ENCODE measurements around the gene GSK3B.
A peak's percentile ranks its signal among the peaks of the same experiment; 100 is the strongest.
"Not testable (repeated sequence)": the region's sequence is repeated elsewhere in the genome, so short reads cannot be mapped to it uniquely, and the experiment has no call there.

Gene GSK3B

GRCh38 chr3:120052225-120052624 lies 42.0 kb downstream of the GSK3B start:
- no peak for DNase-seq

- DNase-seq: not testable (repeated sequence)
These were observed 42.7 kb downstream of the GSK3B start for GRCh38 chr3:120051570-120051969.

DNA sequence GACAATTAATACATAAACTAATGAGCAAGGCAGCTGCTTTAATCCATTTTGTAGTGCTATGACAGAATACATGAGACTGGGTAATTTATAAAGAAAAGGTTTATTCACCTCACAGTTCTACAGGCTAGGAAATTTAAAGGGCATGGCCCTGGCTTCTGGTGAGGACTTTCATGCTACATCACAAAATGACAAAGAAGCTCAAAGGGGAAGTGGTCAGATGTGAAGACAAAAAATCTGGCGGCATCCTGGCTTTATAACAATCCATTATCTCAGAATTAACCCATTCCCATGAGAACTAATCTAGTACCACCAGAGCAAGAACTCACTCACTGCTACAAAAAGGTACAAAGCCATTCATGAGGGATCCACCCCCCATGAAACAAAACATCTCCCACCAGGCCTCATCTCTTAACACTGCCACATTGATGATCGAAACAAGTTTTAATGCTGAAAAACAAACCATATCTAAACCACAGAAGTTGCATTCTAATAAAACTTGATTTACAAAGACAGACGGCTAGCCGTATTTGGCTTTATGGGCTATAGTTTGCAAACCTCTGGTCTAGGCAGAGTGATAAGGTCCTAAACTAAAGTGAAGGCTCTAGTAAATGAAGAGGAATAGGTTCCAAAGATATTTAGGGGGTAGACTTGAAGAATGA lies 44.2 kb downstream of the GSK3B start:
- no peak for DNase-seq

GRCh38 chr3:120049072-120049471 lies 45.2 kb downstream of the GSK3B start:
- no peak for DNase-seq

DNA sequence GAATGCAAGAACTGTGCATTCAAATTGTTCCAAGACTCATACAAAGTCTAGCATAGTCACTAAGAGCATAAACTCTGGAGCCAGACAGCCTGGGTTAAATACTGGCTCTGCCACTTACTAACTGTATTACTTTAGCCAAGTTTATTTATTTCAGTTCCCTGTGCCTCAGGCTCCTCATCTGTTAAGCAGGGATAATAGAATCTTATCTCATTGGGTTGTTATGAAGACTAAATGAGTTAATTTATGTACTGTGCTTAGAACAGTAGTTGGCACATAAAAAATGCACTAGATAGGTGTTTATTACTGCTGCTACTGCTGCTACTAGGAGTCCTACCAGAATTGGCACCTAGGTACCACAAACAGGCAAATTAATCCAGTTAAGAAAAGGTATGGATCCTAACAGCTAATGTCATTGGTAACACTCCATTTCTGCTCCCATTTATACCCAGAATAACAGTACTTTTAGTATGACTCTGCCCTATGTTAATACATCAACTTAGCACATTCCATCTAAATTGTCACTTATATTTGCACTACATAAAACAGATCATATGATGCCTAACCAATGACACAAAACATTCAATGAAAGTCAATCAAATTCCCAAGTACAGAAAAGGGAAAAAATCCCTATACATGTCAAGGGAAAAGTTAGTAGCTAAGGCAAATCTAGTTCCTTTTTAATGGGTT lies 45.7 kb downstream of the GSK3B start:
- no peak for DNase-seq

DNA sequence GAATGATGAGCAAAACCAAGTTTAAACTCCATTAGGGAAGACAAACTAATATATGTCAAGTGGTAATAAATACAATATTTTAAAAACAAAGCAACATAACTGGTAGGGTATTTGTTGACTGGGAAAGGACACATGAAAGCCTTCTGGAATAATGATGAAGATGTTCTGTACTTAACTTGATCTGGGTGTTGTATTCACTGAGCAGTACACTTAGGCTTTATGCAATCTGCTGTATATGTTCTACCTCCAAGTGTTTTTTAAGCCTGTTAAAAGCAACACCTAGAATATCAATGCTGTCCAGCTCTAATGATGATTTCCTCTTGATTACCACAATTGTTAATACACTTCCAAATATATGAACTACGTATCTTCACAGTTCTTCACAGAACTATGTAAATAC lies 46.6 kb downstream of the GSK3B start:
- no peak for DNase-seq

DNA sequence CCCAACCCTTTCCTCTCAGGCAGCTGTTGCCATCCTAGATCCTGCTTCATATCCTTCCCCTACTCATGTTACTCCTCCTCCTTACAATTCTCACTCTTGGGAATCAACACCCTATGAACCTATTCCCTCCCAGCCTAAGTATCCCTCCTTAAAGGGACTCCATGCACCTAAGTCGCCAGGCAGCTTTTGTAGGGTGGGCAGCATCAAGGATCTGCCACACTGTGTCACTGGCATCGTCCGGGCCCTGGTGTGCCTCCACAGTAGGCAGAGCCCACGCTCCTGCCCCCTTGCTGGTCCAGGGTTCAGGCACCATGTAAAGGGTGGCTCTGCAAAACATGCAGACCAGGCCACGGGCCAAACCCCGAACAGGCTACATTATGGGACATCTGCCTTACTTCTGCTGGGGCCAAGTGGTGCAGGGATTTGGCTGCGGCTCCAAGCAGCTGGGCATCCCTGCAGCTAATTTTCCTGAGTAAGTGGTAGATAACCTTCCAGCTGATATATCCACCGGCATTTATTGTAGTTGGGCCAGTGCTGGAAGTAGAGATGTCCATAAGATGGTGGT lies 53.4 kb downstream of the GSK3B start:
- DNase-seq: no peak

DNA sequence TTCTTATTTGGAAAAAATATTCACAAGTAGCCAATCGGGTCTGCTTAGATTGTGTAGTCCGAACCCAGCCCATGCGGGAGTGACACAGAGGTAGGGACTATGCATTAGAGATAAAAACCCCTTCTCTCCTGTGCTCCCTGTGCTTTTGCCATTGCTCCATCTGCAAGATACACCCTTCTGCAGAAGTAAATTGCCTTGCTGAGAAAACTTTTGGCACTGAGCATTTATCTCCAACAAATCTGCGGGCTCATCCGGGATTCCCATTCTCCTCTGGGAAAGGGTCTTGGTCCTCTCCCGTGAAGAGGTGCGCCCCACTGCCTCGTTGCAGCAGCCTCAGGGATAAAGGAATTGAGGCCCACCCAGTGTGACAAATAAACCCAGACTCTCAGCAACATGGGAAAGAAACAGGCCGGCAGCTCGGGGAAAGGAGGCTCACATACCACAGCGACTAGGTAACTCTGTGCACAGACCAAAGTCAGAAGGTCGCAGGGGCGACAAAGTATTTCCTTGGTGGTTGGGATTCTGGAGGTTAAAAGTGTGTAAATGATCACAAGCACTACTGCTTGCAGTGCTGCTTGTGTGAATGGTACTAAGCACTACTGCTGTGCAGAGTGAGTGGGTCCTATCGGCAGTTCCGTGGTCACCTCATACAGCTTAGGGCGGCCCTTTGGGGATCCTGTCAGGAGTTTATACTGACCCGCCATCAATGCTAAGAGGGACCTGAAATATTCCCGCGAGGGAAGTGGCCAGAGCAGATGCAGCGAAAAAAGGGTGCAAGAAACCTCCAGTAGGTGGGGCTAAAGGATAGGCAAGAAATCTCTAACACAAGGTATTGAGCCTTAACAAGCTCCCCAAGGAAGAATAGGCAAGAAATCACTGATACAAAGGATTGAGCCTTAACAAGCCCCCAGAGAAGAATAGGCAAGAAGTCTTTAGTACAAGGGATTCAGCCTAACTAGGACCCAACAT lies 54.3 kb downstream of the GSK3B start:
- no peak for DNase-seq

DNA sequence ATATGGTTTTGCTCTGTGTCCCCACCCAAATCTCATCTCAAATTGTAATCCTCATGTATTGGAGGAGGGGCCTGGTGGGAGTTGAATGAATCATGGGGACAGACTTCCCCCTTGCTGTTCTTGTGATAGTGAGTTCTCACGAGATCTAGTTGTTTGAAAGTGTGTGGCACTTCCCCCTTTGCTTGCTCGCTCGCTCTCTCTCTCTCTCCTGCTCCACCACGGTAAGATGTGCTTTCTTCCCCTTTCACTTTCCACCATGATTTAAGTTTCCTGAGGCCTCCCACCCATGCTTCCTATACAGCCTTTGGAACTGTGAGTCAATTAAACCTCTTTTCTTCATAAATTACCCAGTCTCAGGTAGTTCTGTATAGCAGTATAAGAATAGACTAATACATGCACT lies 60.7 kb downstream of the GSK3B start:
- no peak for DNase-seq

DNA sequence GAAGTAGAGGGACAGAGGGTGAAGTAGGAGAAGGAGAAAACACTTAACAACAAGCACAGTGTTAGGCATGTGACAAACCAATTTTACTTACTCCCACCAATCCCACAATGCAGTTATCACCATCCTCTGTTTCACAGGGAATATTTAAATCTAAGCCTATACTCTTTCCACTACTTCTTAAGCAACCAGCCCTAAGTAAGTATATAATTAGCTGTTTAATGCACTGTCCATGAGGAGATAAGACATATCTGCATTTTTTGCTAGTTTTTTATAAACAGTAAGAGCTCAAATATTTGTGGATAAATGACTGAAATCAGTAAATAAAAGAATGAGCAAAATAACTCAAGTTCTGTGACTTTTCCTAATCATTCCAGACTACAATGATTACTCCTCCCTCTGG lies 62.7 kb downstream of the GSK3B start:
- no peak for DNase-seq

DNA sequence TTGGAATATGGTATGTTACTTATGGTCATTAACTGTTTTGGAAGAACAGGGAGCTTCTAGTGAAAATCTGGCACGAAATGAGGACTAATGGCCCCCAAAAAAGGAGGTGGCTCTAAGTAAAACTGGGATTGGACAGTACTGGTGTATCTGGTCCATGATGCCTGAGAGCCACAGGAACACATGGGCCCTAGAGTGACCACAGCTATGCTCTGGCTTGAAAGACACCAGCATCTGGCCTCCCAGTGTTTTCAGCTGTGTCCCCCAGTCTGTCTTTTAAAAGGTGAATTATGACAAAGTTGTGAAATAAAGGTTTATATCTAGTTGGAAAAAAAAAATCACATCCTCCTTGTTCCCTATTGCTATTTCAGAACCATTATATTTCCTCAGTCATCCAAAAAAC lies 64.5 kb downstream of the GSK3B start:
- DNase-seq: no peak

- no peak for DNase-seq
These were observed 65.8 kb downstream of the GSK3B start for GRCh38 chr3:120028271-120029047.

- DNase-seq: no peak
These were observed 67.0 kb downstream of the GSK3B start for GRCh38 chr3:120027226-120027625.

DNA sequence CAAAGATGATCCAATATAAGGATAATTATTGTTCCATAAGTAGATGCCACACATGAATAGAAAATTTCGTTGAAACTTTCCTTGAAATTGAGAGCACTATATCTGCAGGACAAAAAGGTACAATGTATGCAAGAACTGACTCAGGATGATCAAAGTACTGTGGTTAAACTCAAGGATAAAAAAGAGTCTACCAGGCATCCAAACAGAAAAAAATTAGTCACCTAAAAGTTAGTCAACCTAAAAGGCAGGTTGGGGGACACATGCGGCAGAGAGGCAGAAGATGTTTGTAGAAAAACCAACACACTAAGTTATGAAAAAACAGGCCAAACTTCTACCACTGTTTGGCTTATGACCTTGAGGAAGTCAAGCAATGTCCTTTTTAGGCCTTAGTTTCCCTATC lies 68.7 kb downstream of the GSK3B start:
- DNase-seq: no peak

- no peak for DNase-seq
These were observed 70.1 kb downstream of the GSK3B start for GRCh38 chr3:120024103-120024502.

DNA sequence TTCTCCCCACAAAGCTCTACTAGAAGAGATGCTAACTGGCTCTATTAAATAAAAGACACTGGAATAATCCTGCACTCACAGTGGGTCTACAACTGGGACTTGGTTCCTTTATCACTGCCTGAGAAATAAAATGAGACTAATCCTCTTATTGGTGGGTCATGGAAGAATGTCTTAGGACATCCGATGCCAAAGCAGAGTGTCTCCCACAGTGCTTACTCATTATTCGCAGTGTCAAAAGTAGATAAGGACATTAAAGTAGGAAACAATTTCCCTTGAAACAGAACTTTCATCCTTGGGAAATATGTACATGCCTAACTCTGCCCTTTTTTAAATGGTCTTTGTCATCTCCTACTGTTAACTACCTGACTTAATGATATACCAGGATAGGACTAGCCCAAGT lies 71.5 kb downstream of the GSK3B start:
- no peak for DNase-seq

GRCh38 chr3:120021523-120021922 lies 72.7 kb downstream of the GSK3B start:
- DNase-seq: peak; percentile 13

GRCh38 chr3:120018299-120018698 lies 75.9 kb downstream of the GSK3B start:
- no peak for DNase-seq

- DNase-seq: no peak
These were observed 76.6 kb downstream of the GSK3B start for GRCh38 chr3:120017692-120018091.

GRCh38 chr3:120013481-120013880 lies 80.8 kb downstream of the GSK3B start:
- DNase-seq: no peak

- not testable (repeated sequence) for DNase-seq
These were observed 88.5 kb downstream of the GSK3B start for GRCh38 chr3:120005741-120006140.

DNA sequence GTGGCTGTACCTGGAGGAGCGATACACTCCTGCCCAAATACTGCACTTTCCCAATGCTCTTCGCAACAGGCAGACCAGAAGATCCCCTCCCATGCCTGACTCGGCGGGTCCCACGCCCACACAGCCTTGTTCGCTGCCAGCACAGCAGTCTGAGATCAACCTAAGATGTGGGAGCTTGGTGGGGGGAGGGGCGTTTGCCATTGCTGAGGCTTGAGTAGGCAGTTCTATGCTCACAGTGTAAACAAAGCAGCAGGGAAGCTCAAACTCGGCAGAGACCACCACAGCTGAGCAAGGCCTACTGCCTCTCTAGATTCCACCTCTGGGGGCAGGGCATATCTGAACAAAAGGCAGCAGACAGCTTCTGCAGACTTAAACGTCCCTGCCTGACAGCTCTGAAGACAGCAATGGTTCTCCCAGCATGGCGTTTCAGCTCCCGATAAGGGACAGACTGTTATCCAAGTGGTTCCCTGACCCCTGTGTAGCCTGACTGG lies 90.2 kb downstream of the GSK3B start:
- DNase-seq: peak; percentile 54

Data from fibroblast of skin of right quadriceps (primary cell).